ENCODE measurements around the gene PDE2A. TPM values are rescaled to one million over a fixed set of nuclear protein-coding genes. Genes with fewer than 3 reads are reported as not detected.

The PDE2A gene
- total RNA-seq, 2 experiments from 2014 or later, result 0.29 to 0.72 TPM

DNA sequence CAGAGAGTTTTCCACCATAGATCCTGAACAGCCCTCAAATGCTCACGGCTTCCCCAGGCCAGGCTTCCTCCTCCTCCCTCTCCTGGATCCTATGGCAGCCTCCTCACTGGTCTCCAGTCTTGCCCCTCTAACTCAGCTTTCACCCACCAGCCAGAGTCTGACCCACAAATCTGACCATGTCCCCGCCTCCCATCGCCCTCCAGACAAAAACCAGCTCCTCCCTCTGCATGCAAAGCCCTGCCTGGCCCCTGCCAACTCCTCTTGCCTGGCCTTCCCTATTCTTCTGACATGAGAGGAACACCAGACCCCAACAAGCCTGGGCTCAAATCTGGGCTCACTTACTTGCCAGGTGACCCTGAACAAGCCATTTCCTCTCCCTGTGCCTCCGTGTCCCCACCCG is 32.4 kb upstream of the PDE2A start:
- ChIA-PET CTCF (no interaction called here), POLR2A (no interaction called here)

DNA sequence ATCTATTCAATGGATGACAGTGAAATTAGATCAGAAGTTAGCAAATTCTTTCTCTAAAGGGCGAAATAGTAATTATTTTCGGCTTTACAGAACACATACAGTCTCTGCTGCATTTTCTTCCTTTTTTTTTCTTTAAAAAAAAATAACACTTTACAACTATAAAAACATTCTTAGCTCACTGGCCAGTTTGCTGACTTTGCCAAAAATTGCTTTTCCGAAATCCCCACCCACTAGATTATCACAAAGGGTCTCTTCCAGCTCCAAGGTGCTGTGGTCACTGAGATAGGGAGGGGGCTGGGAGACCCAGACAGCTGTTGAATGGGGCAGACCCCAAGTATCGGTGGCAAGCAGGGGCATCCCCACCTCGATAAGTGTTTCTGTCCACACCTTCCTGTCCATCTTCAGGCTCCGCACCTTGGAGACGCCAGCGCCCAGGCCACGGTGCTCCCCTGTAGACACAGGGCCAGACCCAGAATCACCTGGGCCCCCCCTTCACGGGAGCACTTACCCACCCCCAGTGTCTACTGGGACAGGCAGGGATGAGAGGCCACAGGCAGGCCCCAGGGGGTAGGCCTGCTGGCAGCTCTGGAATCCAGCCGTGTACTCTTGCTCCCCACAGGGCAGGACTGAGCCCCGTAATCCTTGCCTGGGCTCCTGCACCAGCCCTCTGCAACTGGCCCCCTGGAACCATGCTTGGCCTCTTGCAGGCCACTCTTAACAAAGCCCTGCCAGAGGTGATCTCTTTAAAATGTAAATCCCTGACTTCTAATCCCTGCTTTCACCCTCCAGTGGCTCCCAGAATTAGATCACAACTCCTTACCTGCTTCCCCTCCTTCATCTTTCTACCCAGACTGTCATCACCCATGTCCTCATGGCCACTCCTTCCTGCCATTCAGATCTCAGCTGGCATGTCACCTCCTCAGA is 31.5 kb upstream of the PDE2A start:
- ChIA-PET CTCF (no interaction called here), POLR2A (no interaction called here)

DNA sequence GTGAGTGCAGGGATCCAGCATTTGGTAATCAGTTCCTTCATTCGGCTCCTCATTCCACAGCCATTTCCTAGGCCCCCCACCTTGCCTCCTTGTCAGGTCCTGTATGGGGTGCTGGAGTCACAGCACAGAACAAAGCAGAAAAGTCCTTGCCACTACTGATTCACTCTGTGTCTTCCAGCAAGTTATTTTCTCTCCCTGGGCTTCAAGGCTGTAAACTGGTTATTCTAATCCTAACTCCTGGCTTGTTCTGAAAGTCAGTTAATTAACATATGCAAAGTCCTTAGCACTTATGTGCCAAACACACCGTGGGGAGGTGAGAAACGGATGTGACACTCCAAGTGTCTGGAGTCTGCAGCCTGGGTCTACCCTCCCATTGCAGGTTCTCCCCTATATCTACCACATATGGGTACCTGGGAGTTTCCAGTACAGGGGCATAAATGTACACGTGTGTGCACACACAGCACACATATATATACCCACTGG is 30.6 kb upstream of the PDE2A start:
- CTCF ChIA-PET, result no interaction called here
- POLR2A ChIA-PET, result no interaction called here

DNA sequence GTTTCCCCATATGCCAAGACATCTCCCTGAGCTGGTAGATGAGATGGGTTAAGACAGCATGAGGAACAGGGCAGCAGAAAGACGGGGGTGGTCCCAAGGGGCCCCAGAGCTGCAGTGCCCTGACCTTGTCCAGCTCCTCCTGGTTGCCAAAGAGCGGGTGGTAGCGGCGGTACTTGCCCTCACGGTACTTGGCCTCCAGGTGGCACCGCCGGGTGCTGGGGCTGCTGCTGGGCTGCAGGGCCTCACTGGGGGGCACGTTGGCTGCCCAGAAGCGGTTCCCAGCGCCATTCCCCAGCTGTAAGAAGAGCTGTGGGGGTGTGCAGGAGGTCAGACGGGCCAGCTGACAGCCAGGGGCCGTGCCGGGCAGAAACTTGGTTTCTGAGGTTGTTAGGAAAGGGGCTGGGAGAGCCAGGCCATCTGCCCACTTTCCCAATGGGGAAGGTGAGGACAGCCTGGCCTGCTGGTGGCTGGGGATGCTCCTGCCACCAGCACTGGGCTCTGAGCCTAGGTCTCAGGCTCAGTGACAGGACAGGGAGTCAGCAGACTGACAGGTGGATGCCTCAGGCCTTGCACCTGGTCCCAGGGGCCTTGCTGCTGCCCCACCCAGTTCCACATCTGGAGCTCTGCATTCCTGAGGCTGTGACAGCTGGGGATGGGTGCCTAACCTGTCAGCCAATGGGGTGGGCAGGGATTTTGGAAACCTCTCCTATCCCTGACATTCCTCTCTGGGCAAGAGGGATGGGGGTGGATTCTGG is 30.0 kb upstream of the PDE2A start:
- ChIA-PET POLR2A (interaction anchor here (0.9 kb wide), 1 partner anchor 109 kb away, joined by 3 read pairs; no protein-coding TSS in a partner anchor), CTCF (interaction anchor here (0.7 kb wide), 1 partner anchor 154 kb away, joined by 3 read pairs; no protein-coding TSS in a partner anchor)

DNA sequence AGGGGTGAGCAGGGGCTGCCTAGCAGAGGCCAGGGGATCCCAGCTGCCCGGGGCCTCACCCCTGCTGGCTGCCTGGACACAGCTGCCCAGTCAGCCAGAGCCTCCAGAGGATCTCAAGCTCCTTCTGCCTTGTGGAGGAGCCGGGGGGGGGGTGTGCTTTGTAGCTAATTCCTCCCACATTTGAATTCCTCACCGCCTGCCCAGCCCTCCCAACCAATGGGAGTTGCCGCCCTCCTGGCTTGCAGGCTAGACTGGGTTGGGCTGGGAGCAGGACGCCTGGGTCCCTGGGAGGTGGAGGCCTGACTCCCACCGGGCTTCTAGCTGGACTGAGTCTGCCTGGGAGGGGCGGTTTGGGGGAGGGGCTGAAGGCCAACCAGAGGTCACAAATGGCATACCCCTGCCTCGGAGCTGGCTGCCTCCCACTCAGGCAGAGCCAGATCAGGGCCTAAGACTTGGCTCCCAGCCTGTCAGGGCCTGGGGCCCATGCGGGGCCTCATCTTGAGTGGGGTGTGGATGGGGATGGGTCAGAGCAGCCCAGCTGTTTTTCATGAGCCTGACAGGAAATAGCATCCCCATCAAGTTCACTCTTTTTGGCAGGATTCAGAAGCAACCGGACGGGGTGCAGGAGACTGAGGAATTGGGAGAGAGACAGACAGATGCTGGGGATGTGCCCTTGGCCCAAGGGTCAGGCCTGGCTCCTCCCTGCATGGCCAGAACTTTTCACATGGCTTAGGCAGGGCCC is 29.2 kb upstream of the PDE2A start:
- ChIA-PET CTCF (interaction anchor here (0.6 to 1.2 kb wide), 3 partner anchors 22 to 154 kb away, joined by 3 to 6 read pairs (median 3); no protein-coding TSS in a partner anchor), POLR2A (interaction anchor here (0.6 to 0.9 kb wide), 3 partner anchors 110 to 141 kb away, joined by 3 to 4 read pairs (median 4); no protein-coding TSS in a partner anchor)

DNA sequence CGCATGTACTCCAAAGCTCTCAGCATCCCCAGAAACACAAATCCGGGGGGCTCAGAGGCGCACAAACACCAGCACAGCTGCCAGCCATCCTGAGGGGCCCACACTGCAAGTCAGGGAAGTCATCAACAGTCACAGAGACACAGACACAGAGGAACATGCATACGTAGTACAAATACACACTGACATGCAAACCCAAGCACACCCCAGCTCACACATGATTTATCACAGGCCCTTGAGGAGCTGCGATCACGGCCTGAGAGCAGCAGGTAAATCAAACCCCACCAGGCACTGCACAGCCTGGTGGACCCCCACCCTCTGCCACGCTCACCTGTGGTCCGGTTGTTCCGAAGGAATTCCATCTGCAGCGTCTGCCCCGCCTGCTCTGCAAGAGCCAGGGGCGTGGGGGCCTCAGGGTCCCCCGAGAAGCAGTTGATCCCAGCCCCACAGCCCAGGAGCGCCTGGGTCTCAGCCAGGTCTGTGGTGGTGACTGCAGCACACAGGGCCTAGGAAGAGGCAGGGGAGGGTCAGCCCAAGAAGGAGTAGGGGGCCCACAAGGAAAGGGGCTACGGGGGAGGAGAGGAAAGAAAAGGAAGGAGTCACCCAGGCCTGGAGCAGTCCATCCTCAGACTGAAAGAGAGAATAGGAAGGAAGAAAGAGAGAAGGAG is 28.5 kb upstream of the PDE2A start:
- CTCF ChIA-PET, result interaction anchor here (1.2 to 1.7 kb wide), 2 partner anchors 11 to 23 kb away, joined by 4 to 6 read pairs; no protein-coding TSS in a partner anchor
- POLR2A ChIA-PET, result interaction anchor here (0.6 kb wide), 1 partner anchor 126 kb away, joined by 4 read pairs; no protein-coding TSS in a partner anchor

DNA sequence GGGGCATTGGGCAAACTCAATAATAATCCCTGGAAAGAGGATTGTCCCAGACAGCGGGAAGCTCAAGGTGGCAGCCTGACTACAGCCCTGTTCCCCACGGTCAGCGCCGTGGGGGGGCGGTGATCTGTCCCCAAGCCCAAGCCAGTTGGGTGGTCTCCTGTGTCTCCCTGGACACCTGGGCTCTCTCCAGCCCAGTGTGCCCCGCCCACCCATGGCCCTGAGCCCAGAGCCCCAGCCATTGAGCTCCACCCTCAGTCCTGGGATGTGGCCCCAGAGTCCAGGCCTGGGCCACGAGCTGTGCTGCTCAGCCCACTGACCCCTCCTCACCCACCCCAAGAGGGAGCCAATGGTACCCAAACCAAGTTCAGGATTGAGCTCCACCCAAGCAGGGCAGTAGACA is 27.9 kb upstream of the PDE2A start:
- CTCF ChIA-PET, result interaction anchor here (1.2 to 1.7 kb wide), 2 partner anchors 10 to 23 kb away, joined by 4 to 6 read pairs; no protein-coding TSS in a partner anchor
- POLR2A ChIA-PET, result no interaction called here

DNA sequence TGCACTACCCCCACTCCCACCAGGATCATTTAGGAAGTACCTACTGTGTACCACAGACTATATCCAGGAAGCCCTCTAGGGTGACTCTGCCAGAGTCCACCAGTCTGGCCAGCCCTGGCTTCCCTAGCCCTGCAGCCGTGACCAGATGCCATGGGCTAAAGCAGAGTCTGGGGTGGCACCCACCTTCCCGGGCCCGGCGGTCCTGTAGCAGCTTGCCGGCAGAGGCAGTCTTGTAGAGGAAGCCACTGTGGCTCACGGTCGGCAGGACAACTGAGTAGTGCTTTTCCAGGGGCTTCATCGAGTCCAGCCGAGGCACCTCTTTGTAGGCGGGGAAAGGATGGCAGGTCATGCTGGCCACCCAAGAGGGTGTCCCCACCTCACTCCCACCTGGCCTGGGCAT is 27.2 kb upstream of the PDE2A start:
- POLR2A ChIA-PET, result no interaction called here
- CTCF ChIA-PET, result interaction anchor here (1.7 kb wide), 1 partner anchor 10 kb away, joined by 4 read pairs; no protein-coding TSS in a partner anchor

DNA sequence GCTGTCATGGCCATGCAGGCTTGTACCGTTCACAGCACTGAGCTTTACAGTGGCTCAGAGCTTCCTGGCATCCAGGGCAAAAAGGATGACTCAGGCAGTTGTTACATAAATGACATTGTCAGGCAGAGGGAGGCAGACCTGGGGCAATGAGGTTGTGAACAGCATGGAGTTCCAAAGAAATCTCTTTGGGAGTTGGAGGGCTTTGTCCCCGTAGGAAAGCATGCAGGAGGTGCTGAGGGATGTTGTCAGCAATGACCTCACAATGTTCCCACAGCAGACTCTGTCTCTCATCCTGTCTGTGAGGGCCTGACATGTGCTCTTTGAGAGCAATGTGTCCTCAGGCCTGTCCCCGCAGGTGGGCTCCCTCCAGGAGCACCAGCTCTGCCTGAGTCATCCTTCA is 25.9 kb upstream of the PDE2A start:
- ChIA-PET CTCF (no interaction called here), POLR2A (no interaction called here)

DNA sequence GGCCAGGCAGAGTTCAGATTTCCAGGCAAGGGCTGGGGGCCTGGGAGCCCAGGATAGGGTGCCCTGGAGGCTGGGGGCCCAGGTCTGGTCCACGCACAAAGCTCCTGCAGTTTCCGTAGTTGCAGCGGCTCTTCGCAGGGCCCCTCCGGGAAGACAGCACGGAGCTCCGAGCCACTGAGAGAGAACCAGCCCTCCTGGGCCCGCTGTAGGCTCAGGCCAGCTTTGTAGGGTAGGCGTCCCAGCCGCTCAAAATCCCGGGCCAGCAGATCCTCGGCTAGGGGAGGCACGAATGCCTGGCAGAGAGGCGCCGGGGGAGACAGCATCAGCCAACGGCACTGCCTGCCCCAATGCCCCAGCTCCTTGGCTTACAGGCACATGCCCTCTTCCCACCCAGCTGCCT is 23.6 kb upstream of the PDE2A start:
- ChIA-PET CTCF (interaction anchor here (1.3 kb wide), 1 partner anchor 14 kb away, joined by 5 read pairs; no protein-coding TSS in a partner anchor), POLR2A (no interaction called here)

DNA sequence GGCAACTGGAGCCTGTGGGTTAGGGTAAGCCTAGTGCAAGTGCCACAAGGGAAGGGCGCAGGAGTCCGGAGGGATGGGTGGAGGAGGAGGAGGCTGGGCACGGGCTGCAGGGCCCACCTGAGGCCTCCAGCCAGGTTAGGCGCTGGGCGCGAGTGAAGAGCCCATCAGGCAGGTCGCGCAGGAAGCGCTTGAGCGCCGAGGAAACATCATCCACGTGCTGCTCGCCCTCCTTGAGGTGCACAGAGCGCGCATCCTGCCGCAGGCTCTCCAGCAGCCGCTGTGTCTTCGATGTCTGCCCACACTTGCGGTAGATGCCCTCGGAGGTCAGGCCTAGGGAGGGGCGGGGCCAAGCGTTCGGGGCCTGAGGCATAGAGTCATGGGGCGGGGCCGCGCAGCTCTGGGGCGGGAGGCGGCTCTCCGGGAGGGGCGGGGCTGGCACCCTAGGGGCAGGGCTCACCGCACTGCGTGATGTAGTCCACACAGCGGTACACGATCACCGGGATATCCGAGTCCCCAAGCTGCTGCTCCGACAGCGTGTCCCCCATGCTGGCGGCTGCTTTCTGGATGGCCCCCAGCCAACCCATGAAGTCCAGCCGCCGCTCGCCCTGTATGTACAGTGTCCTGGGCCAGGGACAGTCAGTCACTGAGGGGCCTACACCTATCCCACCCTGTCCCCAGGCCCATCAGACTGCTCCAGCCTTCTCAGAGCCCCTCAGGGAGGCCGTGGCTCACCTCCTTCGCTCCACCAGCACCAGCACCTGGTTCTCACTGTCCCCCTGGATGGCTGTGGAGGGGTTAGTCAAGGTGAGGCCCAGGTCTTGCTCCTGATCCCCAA is 22.9 kb upstream of the PDE2A start:
- ChIA-PET CTCF (no interaction called here), POLR2A (no interaction called here)

DNA sequence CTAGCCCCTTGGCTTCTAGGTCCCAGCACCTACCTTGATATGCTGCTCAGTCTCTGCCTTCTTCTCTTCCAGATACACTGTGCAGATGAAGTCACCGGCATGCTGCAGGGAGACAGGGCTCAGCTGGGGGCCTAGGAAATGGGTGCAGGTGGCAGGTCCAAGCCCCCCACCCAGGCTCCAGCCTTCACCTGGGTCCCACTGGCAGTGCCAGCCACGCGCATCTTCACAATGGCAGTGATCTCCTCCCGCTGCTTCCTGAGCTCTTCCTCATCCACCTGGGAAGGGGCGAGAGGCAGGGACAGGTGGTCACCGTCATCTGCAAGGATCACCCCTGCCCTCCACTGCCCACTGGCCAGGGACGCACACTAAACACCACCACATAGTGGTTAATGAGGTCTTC is 21.1 kb upstream of the PDE2A start:
- ChIA-PET CTCF (no interaction called here), POLR2A (interaction anchor here (0.5 kb wide), 1 partner anchor 21 kb away, joined by 3 read pairs; no protein-coding TSS in a partner anchor)

DNA sequence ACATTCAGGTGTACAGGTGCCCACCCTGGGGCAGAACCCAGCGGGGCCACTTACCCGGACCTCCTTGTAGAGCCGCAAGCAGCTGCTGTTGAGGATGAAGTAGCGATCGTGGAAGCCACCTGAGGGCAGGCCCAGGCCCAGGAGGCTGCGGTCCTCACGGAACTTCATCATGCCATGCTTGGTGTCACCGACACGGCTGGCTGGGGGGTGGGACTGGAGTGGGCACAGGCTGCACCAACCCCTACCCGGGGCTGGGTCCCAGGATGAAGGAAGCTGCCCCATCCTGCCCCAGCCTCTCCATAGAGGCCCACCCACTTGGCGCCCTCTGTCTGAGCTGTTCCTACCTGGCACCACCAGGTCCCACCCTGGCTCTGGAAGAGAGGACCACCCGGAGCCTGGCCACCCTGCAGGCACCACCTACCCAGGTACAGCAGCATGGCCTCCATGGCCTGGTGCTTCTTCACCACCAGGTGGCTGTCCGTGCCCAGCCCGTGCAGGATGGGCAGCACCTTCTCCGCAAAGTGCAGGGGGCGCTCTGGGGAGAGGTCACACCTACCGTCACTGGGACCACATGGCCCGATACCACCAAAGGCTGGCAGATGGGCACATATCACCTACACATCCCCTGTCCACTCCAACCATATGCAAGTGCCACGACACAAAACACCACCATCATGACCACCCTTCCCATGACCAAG is 19.2 kb upstream of the PDE2A start:
- ChIA-PET CTCF (interaction anchor here (1.9 kb wide), 1 partner anchor 9 kb away, joined by 4 read pairs; no protein-coding TSS in a partner anchor), POLR2A (no interaction called here)

DNA sequence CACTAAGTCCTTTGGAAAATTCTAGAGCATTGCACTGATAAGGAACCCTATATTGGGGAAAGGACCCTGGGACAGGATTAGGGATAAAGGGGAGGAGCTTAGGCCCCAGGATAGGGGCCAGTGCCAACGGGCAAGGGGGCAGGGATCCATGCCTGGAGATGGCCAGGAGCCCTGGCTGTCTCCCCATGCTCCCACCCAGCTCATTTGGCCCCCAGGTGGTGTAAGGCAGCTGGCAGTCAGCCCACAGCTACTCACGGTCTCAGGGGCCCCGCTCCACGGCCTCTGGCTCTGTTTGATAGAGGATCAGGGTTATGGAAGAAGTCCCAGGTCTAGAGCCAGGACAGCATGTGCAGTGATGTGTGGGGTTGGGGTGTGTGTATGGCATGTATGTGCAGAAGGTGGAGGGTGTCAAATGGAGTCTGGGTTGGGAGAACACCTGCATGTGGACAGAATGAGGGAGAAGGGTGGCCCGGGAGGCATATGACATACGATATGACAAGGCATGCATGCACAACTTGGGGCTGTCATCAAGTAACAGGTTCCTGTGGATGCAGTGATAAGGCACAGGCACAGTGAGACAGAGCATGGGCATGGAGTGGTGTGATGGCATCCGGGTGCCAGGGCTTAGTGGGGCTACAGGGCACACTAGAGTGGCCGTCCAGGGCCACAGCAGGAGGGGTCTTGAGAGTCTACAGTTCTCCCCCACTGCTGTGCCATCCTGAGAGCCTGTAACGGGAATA is 18.4 kb upstream of the PDE2A start:
- POLR2A ChIA-PET, result no interaction called here
- CTCF ChIA-PET, result interaction anchor here (1.1 to 1.9 kb wide), 2 partner anchors 9 kb away, joined by 4 read pairs; no protein-coding TSS in a partner anchor

DNA sequence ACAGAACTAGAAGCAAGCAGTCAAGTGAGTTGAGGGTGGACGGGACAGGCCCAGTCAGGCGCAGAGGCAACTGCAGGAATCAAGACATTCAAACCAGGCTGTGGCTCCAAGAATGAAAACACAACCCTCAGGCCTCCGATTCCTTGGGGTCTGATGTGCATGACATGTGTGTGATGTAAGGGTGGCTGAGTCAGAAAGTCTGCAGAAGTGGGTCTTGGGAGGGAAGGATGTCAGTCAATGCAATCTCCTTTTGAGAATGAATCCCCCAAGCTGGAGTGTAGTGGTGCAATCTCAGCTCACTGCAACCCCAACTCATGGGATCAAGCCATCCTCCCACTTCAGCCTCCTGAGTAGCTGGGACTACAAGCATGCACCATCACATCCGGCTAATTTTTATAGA is 15.9 kb upstream of the PDE2A start:
- ChIA-PET CTCF (no interaction called here), POLR2A (no interaction called here)

DNA sequence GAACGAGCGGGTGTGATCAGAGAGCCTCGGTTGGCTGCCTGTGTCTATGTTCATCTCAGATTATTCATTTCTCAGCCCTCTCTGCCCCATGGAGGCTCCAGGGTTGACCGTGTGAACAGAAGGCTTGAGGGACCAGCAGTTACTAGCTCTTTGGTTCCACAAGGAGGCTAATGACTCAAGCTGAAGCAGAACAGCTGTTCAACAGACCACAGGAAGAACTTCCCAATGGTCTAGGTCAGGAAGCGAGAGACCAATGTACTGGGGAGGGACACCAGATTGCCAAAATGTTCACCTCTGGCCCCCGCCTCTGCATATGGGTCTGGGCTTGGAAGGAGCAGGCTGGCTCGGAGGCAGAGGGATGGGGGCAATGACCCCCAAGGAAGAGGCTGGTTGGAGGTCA is 14.7 kb upstream of the PDE2A start:
- CTCF ChIA-PET, result no interaction called here
- POLR2A ChIA-PET, result no interaction called here

DNA sequence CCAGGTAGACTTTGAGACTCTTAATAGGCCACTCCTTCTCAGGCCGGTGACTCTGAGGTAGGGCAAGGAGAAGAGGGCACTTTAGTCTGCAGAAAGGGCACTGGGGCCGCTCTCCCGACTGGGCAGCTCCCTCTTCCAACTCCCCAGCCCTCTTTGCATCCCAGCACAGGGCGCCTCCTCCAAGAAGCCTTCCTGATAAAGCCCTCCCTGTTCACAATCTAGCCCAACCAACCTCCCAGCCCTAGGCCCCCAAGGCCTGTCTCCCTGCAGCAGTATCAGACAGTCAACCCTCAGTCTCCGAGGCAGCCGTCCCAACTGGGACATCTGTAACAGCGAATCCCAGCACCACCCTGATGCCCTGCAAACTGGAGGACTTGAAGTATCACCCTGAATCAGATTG is 14.3 kb upstream of the PDE2A start:
- CTCF ChIA-PET, result no interaction called here
- POLR2A ChIA-PET, result no interaction called here

All from activated CD8-positive, alpha-beta memory T cell treated with anti-CD3 and anti-CD28 coated beads for 36 hours (primary cell).